Neural crest cell (in vitro differentiated cells): ENCODE results near the gene TRAPPC6A. TPM values are rescaled to one million over a fixed set of nuclear protein-coding genes. Genes with fewer than 3 reads are reported as not detected.

Source experiments
- DNase-seq: peaks from one replicate; pipeline ENCODE4 v3.0.0; 2021; ENCODE audit warnings: low read depth, mixed read lengths, low spot score
- H3K27ac Mint-ChIP-seq: one replicate; pipeline ENCODE4 v1.8.0; 2021; ENCODE audit warnings: mild to moderate bottlenecking, mixed read lengths; ENCODE audit not compliant: unreplicated experiment
- H3K27me3 Mint-ChIP-seq: 2 replicates; pipeline ENCODE4 v1.8.0; 2021; ENCODE audit warnings: low read depth, mild to moderate bottlenecking, mixed read lengths
- H3K36me3 Mint-ChIP-seq: 2 replicates; pipeline ENCODE4 v1.8.0; 2021; ENCODE audit warnings: low read depth, mild to moderate bottlenecking, mixed read lengths
- H3K4me1 Mint-ChIP-seq: 2 replicates; pipeline ENCODE4 v1.8.0; 2021; ENCODE audit warnings: mixed read lengths
- H3K4me3 Mint-ChIP-seq: one replicate; pipeline ENCODE4 v1.8.0; 2021; ENCODE audit warnings: mild to moderate bottlenecking, mixed read lengths
- H3K9me3 Mint-ChIP-seq: 2 replicates; pipeline ENCODE4 v1.8.0; 2021; ENCODE audit warnings: mixed read lengths
- CTCF ChIP-seq: fragments of 200-600 bp; sonication (generic); conservative IDR thresholded peaks from 2 replicates; pipeline ENCODE4 v1.5.0; 2021; ENCODE audit warnings: antibody characterized with exemption, mild to moderate bottlenecking
- total RNA-seq: library from RNA; stranded (reverse); gene quantifications from 2 replicates; pipeline ENCODE4 v1.2.1, GENCODE V29; 2021

TRAPPC6A gene
- total RNA-seq, 1 donor from 2014 or later, result 25.1 TPM

- peaks cover 5% of the 10 kb centered on the region for H3K4me1 Mint-ChIP-seq
- H3K36me3 Mint-ChIP-seq, result peaks cover 10% of the 10 kb centered on the region
These were observed 35.3 kb downstream of the TRAPPC6A start for GRCh38 chr19:45142726-45143110.

GRCh38 chr19:45142016-45142725, 35.9 kb downstream of the TRAPPC6A start:
- no peak for DNase-seq
- no peak for TF ChIP-seq CTCF
- Mint-ChIP-seq H3K36me3 (peaks cover 10% of the 10 kb centered on the region), H3K4me3 (no peak overlapping the region), H3K27me3 (no peaks in the 10 kb centered on the region), H3K27ac (no peak overlapping the region), H3K4me1 (peaks cover 10% of the 10 kb centered on the region), H3K9me3 (no peaks in the 10 kb centered on the region)

More at GRCh38 chr19:45142726-45143110, 35.3 kb downstream of the TRAPPC6A start:
- Mint-ChIP-seq H3K27ac (no peak overlapping the region), H3K9me3 (no peaks in the 10 kb centered on the region), H3K4me3 (no peak overlapping the region), H3K27me3 (no peaks in the 10 kb centered on the region)
- DNase-seq, result no peak
- no peak for TF ChIP-seq CTCF

GRCh38 chr19:45141203-45141900, 36.7 kb downstream of the TRAPPC6A start:
- no peaks in the 10 kb centered on the region for H3K9me3 Mint-ChIP-seq
- no peak overlapping the region for H3K27ac Mint-ChIP-seq
- no peaks in the 10 kb centered on the region for H3K27me3 Mint-ChIP-seq
- peaks cover 18% of the 10 kb centered on the region for H3K4me1 Mint-ChIP-seq
- peaks cover 10% of the 10 kb centered on the region for H3K36me3 Mint-ChIP-seq
- no peak for TF ChIP-seq CTCF
- H3K4me3 Mint-ChIP-seq, result no peak overlapping the region
- DNase-seq, result no peak

GRCh38 chr19:45140533-45140932, 37.5 kb downstream of the TRAPPC6A start:
- Mint-ChIP-seq H3K36me3 (peaks cover 10% of the 10 kb centered on the region), H3K27ac (no peak overlapping the region)

GRCh38 chr19:45140144-45140503, 37.9 kb downstream of the TRAPPC6A start:
- Mint-ChIP-seq H3K27me3 (no peaks in the 10 kb centered on the region), H3K4me1 (peaks cover 24% of the 10 kb centered on the region), H3K9me3 (no peaks in the 10 kb centered on the region), H3K4me3 (no peak overlapping the region), H3K36me3 (peaks cover 10% of the 10 kb centered on the region), H3K27ac (no peak overlapping the region)
- no peak for TF ChIP-seq CTCF
- DNase-seq, result no peak

More at GRCh38 chr19:45140533-45140932, 37.5 kb downstream of the TRAPPC6A start:
- Mint-ChIP-seq H3K9me3 (no peaks in the 10 kb centered on the region), H3K4me1 (peaks cover 24% of the 10 kb centered on the region), H3K4me3 (no peak overlapping the region), H3K27me3 (no peaks in the 10 kb centered on the region)
- TF ChIP-seq CTCF, result no peak
- DNase-seq, result no peak
